ENCODE results near the gene ANAPC2.

Gene ANAPC2

DNA sequence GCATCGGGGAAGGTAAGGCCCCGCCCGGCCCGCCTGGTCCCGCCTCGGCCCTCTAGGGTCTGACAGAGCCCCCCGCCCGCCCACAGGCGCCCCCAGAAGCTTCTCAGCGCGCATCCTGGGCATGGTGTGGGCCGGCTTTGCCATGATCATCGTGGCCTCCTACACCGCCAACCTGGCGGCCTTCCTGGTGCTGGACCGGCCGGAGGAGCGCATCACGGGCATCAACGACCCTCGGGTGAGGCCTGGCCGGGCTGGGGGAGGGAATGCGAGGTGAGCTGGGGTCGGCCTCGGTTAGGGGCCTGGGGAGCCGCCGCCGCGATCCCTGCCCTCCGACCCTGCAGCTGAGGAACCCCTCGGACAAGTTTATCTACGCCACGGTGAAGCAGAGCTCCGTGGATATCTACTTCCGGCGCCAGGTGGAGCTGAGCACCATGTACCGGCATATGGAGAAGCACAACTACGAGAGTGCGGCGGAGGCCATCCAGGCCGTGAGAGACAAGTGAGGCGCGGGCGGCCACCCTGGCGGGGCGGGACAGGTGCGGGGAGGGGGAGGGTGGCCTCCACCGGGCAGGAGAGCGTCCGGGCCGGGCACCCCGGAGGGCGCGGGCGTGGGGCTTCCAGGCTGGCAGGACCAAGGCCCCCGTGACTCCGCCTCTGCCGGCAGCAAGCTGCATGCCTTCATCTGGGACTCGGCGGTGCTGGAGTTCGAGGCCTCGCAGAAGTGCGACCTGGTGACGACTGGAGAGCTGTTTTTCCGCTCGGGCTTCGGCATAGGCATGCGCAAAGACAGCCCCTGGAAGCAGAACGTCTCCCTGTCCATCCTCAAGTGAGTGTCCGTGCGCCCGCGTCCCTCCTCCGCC lies 25.6 kb downstream of the ANAPC2 start:
- Histone ChIP-seq H3K4me1 (ENCODE audit: control insufficient read depth in 5 of 5, insufficient read depth in 5 of 5, low read length in 5 of 5) (peaks cover 0 to 10% (median 4%) of the 10 kb centered on the region in 5 donors), H3K9me3 (ENCODE audit: control insufficient read depth in 5 of 5, low read length in 5 of 5) (peaks cover 0 to 2% (median 0%) of the 10 kb centered on the region in 5 donors), H3K4me3 (ENCODE audit: low read depth in 1 of 5, low read length in 5 of 5) (peak overlapping the region in 1 of 5 donors; percentile 22), H3K36me3 (ENCODE audit: control insufficient read depth in 5 of 5, insufficient read depth in 5 of 5, low read length in 5 of 5) (no peaks in the 10 kb centered on the region), H3K27ac (ENCODE audit: low read depth, low read length) (no peak overlapping the region), H3K9ac (ENCODE audit: low read length in 5 of 5) (no peak overlapping the region), H3K27me3 (ENCODE audit: control insufficient read depth in 5 of 5, insufficient read depth in 4 of 5, low read length in 5 of 5) (peaks cover 60 to 87% (median 81%) of the 10 kb centered on the region in 5 donors)

DNA sequence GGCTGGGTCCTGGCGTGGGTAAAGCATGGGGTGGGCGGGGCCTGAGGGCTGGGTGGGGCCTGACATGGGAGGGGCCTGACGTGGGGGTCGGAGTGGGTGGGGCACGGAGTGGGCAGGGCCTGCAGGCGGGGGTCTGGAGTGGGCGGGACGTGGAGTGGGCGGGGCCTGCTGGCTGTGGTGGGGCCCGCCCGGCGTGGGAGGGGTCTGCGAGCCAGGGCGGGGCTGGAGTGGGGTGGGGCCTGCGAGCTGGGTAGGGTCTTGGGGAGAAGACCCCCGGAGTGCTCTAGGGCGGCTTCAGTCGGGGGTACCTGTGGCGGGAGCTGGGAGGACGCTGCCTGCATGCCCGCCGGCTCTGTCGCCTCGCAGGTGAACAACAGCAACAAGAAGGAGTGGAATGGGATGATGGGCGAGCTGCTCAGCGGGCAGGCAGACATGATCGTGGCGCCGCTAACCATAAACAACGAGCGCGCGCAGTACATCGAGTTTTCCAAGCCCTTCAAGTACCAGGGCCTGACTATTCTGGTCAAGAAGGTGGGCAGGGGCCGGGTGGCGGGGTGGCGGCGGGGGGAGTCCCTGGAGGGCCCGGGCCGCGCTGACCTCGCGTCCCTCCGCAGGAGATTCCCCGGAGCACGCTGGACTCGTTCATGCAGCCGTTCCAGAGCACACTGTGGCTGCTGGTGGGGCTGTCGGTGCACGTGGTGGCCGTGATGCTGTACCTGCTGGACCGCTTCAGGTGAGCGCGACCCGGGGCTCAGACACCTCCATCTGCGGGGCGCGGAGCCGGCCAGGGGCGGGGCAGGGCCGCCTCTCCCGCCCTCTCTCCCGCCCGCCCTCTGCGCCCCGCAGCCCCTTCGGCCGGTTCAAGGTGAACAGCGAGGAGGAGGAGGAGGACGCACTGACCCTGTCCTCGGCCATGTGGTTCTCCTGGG lies 26.5 kb downstream of the ANAPC2 start:
- no peak overlapping the region for H3K4me3 ChIP-seq (ENCODE audit: low read depth in 1 of 5, low read length in 5 of 5)
- H3K27me3 ChIP-seq (ENCODE audit: control insufficient read depth in 5 of 5, insufficient read depth in 4 of 5, low read length in 5 of 5), result peaks cover 61 to 89% (median 83%) of the 10 kb centered on the region in 5 donors
- no peak overlapping the region for H3K27ac ChIP-seq (ENCODE audit: low read depth, low read length)
- H3K9me3 ChIP-seq (ENCODE audit: control insufficient read depth in 5 of 5, low read length in 5 of 5), result peaks cover 0 to 2% (median 0%) of the 10 kb centered on the region in 5 donors
- no peak overlapping the region for H3K9ac ChIP-seq (ENCODE audit: low read length in 5 of 5)
- H3K36me3 ChIP-seq (ENCODE audit: control insufficient read depth in 5 of 5, insufficient read depth in 5 of 5, low read length in 5 of 5), result no peaks in the 10 kb centered on the region
- H3K4me1 ChIP-seq (ENCODE audit: control insufficient read depth in 5 of 5, insufficient read depth in 5 of 5, low read length in 5 of 5), result peaks cover 0 to 10% (median 4%) of the 10 kb centered on the region in 5 donors

DNA sequence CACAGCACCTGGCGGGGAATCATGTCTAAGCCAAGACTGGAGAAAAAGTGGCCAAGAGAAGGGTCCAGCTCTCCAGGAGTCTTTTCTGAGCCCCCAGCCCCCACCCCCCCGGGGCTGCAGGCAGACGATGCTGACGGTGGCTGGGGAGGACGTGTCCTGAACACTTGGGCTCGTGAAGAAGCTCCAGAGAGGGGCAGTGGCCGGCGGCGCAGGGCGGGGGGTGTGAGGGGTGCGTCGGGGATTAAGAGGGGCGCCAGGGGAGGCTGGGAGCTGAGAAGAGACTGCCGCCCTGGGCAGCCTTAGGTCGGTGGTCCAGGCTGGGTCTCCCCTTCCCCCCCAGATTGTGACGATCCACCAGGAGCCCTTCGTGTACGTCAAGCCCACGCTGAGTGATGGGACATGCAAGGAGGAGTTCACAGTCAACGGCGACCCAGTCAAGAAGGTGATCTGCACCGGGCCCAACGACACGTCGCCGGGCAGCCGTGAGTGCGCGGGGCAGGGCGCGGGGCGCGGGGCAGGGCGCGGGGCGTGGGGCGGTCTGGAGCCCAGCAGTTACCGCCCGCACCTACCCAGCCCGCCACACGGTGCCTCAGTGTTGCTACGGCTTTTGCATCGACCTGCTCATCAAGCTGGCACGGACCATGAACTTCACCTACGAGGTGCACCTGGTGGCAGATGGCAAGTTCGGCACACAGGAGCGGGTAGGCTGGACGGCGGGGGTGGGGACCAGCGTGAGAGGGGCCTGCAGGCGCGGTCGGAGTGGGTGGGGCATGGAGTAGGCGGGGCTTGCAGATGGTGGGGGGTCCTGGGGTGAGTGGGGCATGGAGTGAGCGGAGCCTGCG lies 27.4 kb downstream of the ANAPC2 start:
- Histone ChIP-seq H3K27me3 (ENCODE audit: control insufficient read depth in 5 of 5, insufficient read depth in 4 of 5, low read length in 5 of 5) (peaks cover 53 to 89% (median 83%) of the 10 kb centered on the region in 5 donors), H3K27ac (ENCODE audit: low read depth, low read length) (no peak overlapping the region), H3K4me1 (ENCODE audit: control insufficient read depth in 5 of 5, insufficient read depth in 5 of 5, low read length in 5 of 5) (peaks cover 0 to 15% (median 8%) of the 10 kb centered on the region in 5 donors), H3K9me3 (ENCODE audit: control insufficient read depth in 5 of 5, low read length in 5 of 5) (peaks cover 0 to 2% (median 0%) of the 10 kb centered on the region in 5 donors), H3K9ac (ENCODE audit: low read length in 5 of 5) (no peak overlapping the region), H3K36me3 (ENCODE audit: control insufficient read depth in 5 of 5, insufficient read depth in 5 of 5, low read length in 5 of 5) (no peaks in the 10 kb centered on the region), H3K4me3 (ENCODE audit: low read depth in 1 of 5, low read length in 5 of 5) (no peak overlapping the region)

DNA sequence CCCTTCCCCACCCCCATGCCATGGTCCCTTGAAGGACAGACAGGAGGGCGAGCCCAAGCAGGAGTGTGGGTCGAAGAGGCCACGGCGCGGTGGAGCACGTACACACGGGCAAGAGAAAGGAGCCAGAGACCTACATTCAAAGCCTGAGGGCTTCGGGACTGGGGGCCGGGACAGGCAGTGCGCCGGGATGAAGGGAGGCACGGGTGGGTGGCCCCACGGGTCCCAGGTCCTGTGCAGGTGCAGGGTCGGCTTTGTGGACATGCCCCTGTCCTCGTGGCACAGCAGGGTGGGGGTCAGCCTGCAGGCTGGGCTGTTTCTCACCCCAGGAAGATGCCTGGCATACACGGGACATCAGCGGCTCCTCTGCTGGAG lies 28.3 kb downstream of the ANAPC2 start:
- peaks cover 0 to 2% (median 0%) of the 10 kb centered on the region in 5 donors for H3K9me3 ChIP-seq (ENCODE audit: control insufficient read depth in 5 of 5, low read length in 5 of 5)

DNA sequence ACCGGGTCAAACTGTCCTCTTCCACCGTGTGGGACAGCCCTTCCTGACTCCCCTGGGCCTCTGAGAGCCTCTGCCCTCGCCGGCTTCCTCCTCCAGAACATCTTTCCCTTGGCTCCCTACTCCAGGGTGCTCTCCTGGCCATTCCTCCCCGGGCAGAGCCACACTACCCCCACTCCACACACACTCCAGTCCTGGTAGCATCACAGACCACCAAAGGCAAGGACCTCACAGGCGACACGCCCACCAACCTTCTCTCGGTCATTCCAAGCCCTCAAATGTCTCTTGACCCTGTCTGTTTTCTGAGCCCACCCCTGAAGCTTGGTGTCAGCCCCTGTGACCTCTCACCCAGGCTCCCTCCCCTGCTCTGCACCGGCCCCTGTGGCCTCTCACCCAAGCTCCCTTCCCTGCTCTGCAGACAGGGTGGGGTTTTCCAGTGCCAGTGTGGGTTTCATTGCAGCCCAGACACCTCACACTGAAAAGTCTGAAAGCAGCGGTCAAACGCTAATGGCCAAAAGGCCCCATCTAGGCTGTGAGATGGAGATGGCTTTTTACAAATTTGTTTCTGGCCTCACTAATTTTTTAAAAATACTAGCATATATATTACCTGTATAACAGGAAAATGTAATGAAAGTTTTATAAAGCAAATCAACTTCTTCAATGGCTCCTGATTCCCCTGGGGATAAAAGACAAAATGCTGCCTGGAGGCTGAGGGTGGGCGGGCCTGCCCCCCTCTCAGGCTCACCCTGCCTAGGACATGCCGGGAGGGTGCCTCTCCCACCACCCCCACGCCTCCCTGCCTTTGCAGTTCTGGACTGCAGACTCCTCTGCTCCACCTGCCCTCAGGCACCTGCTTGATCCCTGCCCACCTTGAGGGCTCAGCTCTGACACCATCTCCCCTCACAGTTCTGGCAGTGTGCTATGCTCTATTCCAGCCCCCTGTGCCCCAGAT lies 29.0 kb downstream of the ANAPC2 start:
- Histone ChIP-seq H3K36me3 (ENCODE audit: control insufficient read depth in 5 of 5, insufficient read depth in 5 of 5, low read length in 5 of 5) (no peaks in the 10 kb centered on the region), H3K4me3 (ENCODE audit: low read depth in 1 of 5, low read length in 5 of 5) (no peak overlapping the region), H3K27me3 (ENCODE audit: control insufficient read depth in 5 of 5, insufficient read depth in 4 of 5, low read length in 5 of 5) (peaks cover 49 to 82% (median 80%) of the 10 kb centered on the region in 5 donors), H3K9ac (ENCODE audit: low read length in 5 of 5) (no peak overlapping the region), H3K9me3 (ENCODE audit: control insufficient read depth in 5 of 5, low read length in 5 of 5) (peaks cover 0 to 2% (median 0%) of the 10 kb centered on the region in 5 donors), H3K4me1 (ENCODE audit: control insufficient read depth in 5 of 5, insufficient read depth in 5 of 5, low read length in 5 of 5) (peaks cover 0 to 15% (median 8%) of the 10 kb centered on the region in 5 donors), H3K27ac (ENCODE audit: low read depth, low read length) (no peak overlapping the region)

More for the DNA sequence above, 28.3 kb downstream of the ANAPC2 start:
- Histone ChIP-seq H3K4me1 (ENCODE audit: control insufficient read depth in 5 of 5, insufficient read depth in 5 of 5, low read length in 5 of 5) (peaks cover 0 to 15% (median 8%) of the 10 kb centered on the region in 5 donors), H3K4me3 (ENCODE audit: low read depth in 1 of 5, low read length in 5 of 5) (no peak overlapping the region), H3K27ac (ENCODE audit: low read depth, low read length) (no peak overlapping the region), H3K27me3 (ENCODE audit: control insufficient read depth in 5 of 5, insufficient read depth in 4 of 5, low read length in 5 of 5) (peaks cover 55 to 89% (median 83%) of the 10 kb centered on the region in 5 donors), H3K36me3 (ENCODE audit: control insufficient read depth in 5 of 5, insufficient read depth in 5 of 5, low read length in 5 of 5) (no peaks in the 10 kb centered on the region), H3K9ac (ENCODE audit: low read length in 5 of 5) (no peak overlapping the region)

DNA sequence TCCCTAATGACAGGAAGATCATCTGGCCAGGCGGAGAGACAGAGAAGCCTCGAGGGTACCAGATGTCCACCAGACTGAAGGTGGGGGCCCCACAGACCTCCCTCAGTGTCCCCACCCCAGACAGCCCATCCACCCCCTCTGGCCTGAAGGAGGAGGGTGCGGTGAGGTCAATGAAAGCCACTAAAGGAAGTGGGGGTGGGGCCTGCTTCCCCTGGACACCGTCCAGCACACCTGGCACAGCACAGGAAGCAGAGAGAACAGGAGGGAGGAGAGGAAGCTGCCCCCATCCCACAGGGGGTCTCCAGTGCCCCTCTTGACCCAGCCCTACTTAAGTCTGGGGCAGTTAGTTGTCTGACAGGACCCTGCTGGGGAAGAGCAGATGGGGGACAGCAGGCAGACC lies 29.7 kb downstream of the ANAPC2 start:
- H3K4me1 ChIP-seq (ENCODE audit: control insufficient read depth in 5 of 5, insufficient read depth in 5 of 5, low read length in 5 of 5), result peaks cover 0 to 15% (median 8%) of the 10 kb centered on the region in 5 donors
- no peaks in the 10 kb centered on the region for H3K36me3 ChIP-seq (ENCODE audit: control insufficient read depth in 5 of 5, insufficient read depth in 5 of 5, low read length in 5 of 5)
- peaks cover 0 to 2% (median 0%) of the 10 kb centered on the region in 5 donors for H3K9me3 ChIP-seq (ENCODE audit: control insufficient read depth in 5 of 5, low read length in 5 of 5)
- no peak overlapping the region for H3K4me3 ChIP-seq (ENCODE audit: low read depth in 1 of 5, low read length in 5 of 5)
- H3K27me3 ChIP-seq (ENCODE audit: control insufficient read depth in 5 of 5, insufficient read depth in 4 of 5, low read length in 5 of 5), result peaks cover 44 to 74% (median 73%) of the 10 kb centered on the region in 5 donors
- no peak overlapping the region for H3K27ac ChIP-seq (ENCODE audit: low read depth, low read length)
- H3K9ac ChIP-seq (ENCODE audit: low read length in 5 of 5), result no peak overlapping the region

DNA sequence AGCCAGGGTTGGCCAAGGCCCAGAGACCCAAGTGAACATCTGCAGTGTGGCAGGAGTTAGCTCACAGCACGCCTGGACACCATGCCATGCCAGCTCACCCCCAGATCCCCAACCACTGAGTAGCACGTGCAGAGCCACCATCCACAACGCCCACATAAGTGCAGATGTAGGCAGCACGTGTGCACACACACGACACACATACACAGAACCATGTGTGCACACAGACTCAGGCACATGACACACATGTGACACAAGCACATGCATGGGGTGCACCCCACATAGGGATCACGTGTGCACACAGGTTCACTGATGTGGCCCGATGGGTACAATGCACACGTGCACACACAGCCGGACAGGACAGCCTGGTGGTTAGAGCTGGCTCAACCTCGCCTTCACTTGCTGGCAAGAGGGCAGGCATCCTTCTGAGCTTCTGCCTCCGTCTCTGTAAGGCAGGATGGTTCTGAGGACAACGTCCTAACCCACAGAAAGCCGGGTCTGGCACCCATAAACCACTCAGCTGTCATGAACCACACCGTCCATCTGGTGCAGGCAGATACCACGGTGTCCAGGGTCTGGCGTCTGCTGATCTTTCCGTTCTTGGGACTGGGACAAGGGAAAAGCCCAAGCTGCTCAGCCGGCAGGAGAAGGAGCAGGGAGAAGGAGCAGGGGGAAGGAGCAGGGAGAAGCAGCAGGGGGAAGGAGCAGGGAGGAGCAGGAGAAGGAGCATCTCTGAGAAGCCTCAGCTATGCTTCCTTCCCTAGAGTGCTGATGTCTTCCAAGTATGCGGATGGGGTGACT lies 30.5 kb downstream of the ANAPC2 start:
- no peak overlapping the region for H3K27ac ChIP-seq (ENCODE audit: low read depth, low read length)
- H3K27me3 ChIP-seq (ENCODE audit: control insufficient read depth in 5 of 5, insufficient read depth in 4 of 5, low read length in 5 of 5), result peaks cover 39 to 68% (median 66%) of the 10 kb centered on the region in 5 donors
- peaks cover 0 to 2% (median 0%) of the 10 kb centered on the region in 5 donors for H3K9me3 ChIP-seq (ENCODE audit: control insufficient read depth in 5 of 5, low read length in 5 of 5)
- no peak overlapping the region for H3K4me3 ChIP-seq (ENCODE audit: low read depth in 1 of 5, low read length in 5 of 5)
- no peak overlapping the region for H3K9ac ChIP-seq (ENCODE audit: low read length in 5 of 5)
- no peaks in the 10 kb centered on the region for H3K36me3 ChIP-seq (ENCODE audit: control insufficient read depth in 5 of 5, insufficient read depth in 5 of 5, low read length in 5 of 5)
- peaks cover 0 to 8% (median 4%) of the 10 kb centered on the region in 5 donors for H3K4me1 ChIP-seq (ENCODE audit: control insufficient read depth in 5 of 5, insufficient read depth in 5 of 5, low read length in 5 of 5)
